Calu3 (cell line): Measurements from ENCODE around the gene AIG1. TPM values are rescaled to one million over a fixed set of nuclear protein-coding genes. Genes with fewer than 3 reads are reported as not detected.

Experiments used
- BruUV-seq: library from RNA; stranded (reverse); fragments of 400-500 nt; replicated peaks from 2 replicates; lab custom pipeline; 2021; lab: Mats Ljungman, UMichigan
- CTCF ChIA-PET: fragments of 300-600 bp; sonication (Branson Sonifier 250); formaldehyde crosslinking; loops from one replicate; lab custom pipeline; 2022; ENCODE audit warnings: antibody characterized with exemption; lab: Charles Lee
- DNase-seq: peaks from one replicate; pipeline ENCODE4 v3.0.0; 2022
- H3K27ac Mint-ChIP-seq: one replicate; pipeline ENCODE4 v1.8.0; 2022; ENCODE audit warnings: mixed read lengths; ENCODE audit not compliant: unreplicated experiment
- H3K27me3 Mint-ChIP-seq: one replicate; pipeline ENCODE4 v1.8.0; 2022; ENCODE audit warnings: mixed read lengths; ENCODE audit not compliant: unreplicated experiment
- H3K36me3 Mint-ChIP-seq: one replicate; pipeline ENCODE4 v1.8.0; 2022; ENCODE audit warnings: mild to moderate bottlenecking, moderate library complexity, mixed read lengths; ENCODE audit not compliant: insufficient read depth, unreplicated experiment
- H3K4me1 Mint-ChIP-seq: one replicate; pipeline ENCODE4 v1.8.0; 2022; ENCODE audit warnings: mild to moderate bottlenecking, low read depth, mixed read lengths; ENCODE audit not compliant: unreplicated experiment
- H3K4me3 Mint-ChIP-seq: one replicate; pipeline ENCODE4 v1.8.0; 2022; ENCODE audit warnings: mild to moderate bottlenecking, low read depth, moderate library complexity, mixed read lengths; ENCODE audit not compliant: unreplicated experiment
- H3K9me3 Mint-ChIP-seq: one replicate; pipeline ENCODE4 v1.8.0; 2022; ENCODE audit warnings: low read depth, mixed read lengths; ENCODE audit not compliant: unreplicated experiment
- intact Hi-C: fragments of 100-400 bp; cut with micrococcal nuclease; formaldehyde crosslinking; loops from one replicate; pipeline ENCODE4 v1.10.0; 2022; ENCODE audit not compliant: unreplicated experiment
- total RNA-seq: library from RNA; stranded (reverse); gene quantifications from 2 replicates; pipeline ENCODE4 v1.2.3, GENCODE V29; 2022
- TF ChIP-seq, protein P1 (sequence below): fragments of 200-600 bp; IDR thresholded peaks from one replicate; pipeline ENCODE4 v1.8.0; 2022; ENCODE audit warnings: antibody characterized with exemption; ENCODE audit not compliant: unreplicated experiment

Gene AIG1
- total RNA-seq, 1 experiment from 2014 or later: 57.2 TPM

DNA sequence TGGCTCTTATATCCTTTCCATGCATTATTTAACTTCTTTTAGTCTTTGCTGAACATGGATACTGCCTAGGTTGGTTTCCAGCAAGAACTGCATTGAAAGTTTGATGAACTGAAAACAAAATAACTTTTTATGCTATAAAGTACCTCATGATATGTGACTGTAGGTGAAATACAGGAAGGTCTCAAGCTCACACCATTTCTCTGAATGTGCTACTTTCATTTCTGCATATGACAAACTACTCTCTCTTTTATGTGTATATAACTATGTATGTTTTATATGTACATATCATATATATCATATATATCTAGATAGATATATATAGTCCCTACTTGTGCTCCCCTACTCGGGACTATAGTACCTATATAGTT is 65.9 kb downstream of the AIG1 start:
- H3K4me3 Mint-ChIP-seq: no peak overlapping the region
- H3K36me3 Mint-ChIP-seq: no peaks in the 10 kb centered on the region
- no peaks in the 10 kb centered on the region for H3K4me1 Mint-ChIP-seq
- no TSS peak for BruUV-seq
- TF ChIP-seq, protein P1, sequence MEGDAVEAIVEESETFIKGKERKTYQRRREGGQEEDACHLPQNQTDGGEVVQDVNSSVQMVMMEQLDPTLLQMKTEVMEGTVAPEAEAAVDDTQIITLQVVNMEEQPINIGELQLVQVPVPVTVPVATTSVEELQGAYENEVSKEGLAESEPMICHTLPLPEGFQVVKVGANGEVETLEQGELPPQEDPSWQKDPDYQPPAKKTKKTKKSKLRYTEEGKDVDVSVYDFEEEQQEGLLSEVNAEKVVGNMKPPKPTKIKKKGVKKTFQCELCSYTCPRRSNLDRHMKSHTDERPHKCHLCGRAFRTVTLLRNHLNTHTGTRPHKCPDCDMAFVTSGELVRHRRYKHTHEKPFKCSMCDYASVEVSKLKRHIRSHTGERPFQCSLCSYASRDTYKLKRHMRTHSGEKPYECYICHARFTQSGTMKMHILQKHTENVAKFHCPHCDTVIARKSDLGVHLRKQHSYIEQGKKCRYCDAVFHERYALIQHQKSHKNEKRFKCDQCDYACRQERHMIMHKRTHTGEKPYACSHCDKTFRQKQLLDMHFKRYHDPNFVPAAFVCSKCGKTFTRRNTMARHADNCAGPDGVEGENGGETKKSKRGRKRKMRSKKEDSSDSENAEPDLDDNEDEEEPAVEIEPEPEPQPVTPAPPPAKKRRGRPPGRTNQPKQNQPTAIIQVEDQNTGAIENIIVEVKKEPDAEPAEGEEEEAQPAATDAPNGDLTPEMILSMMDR: no peak
- no peaks in the 10 kb centered on the region for H3K27me3 Mint-ChIP-seq
- DNase-seq: no peak
- H3K27ac Mint-ChIP-seq: no peak overlapping the region
- intact Hi-C loops: no loop called here
- CTCF ChIA-PET: no interaction called here
- no peaks in the 10 kb centered on the region for H3K9me3 Mint-ChIP-seq

- H3K27me3 Mint-ChIP-seq: no peaks in the 10 kb centered on the region
- no peak for DNase-seq
- BruUV-seq: no TSS peak
- H3K9me3 Mint-ChIP-seq: no peaks in the 10 kb centered on the region
- no peaks in the 10 kb centered on the region for H3K36me3 Mint-ChIP-seq
- intact Hi-C loops: no loop called here
- CTCF ChIA-PET: no interaction called here
- no peak overlapping the region for H3K27ac Mint-ChIP-seq
- H3K4me1 Mint-ChIP-seq: no peaks in the 10 kb centered on the region
- TF ChIP-seq, protein P1: no peak
- H3K4me3 Mint-ChIP-seq: no peak overlapping the region
These were observed 67.4 kb downstream of the AIG1 start for GRCh38 chr6:143127941-143128680.

DNA sequence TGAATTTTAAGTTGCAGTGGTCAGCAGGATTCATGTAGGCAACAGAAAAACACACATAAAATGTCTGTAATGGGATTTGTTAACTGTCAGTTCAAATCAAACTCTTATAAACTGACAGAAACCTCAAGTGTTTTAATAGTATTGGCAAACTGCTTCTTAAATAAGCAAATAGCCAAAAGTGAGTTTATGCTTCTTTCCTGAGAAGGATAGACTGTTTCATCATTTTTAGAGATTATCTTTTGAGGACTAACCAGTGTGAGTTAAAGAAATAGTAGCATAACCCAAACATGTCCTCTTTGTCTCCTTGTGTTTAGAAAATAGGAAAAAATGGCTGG is 68.0 kb downstream of the AIG1 start:
- H3K4me3 Mint-ChIP-seq: no peak overlapping the region

DNA sequence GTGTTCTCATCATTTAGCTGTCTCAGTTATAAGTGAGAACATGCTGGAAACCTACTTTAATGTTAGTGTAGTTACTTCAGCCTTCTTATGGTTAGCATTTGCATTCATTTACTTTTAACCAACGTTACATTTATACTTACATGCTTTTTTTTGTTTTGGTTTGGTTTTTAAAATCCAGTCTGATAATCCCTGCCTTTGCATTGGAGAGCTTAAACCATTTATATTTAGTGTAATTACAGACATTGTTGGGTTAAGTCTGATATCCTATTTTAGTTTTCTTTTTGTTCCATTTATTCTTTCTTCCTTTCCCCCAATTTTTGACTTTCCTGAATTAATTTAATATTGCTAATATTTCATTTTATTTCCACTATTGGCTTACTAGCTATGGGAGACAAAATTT is 70.2 kb downstream of the AIG1 start:
- no peak for DNase-seq
- Mint-ChIP-seq H3K36me3 (no peaks in the 10 kb centered on the region), H3K4me3 (no peak overlapping the region), H3K27ac (no peak overlapping the region), H3K4me1 (no peaks in the 10 kb centered on the region), H3K27me3 (no peaks in the 10 kb centered on the region), H3K9me3 (no peaks in the 10 kb centered on the region)
- TF ChIP-seq, protein P1: no peak
- intact Hi-C loops: no loop called here
- CTCF ChIA-PET: no interaction called here
- BruUV-seq: no TSS peak

More for the DNA sequence above, 68.0 kb downstream of the AIG1 start:
- H3K9me3 Mint-ChIP-seq: no peaks in the 10 kb centered on the region
- no peak overlapping the region for H3K27ac Mint-ChIP-seq
- intact Hi-C loops: no loop called here
- H3K36me3 Mint-ChIP-seq: no peaks in the 10 kb centered on the region
- no peaks in the 10 kb centered on the region for H3K27me3 Mint-ChIP-seq
- H3K4me1 Mint-ChIP-seq: no peaks in the 10 kb centered on the region
- CTCF ChIA-PET: no interaction called here
- TF ChIP-seq, protein P1: no peak
- DNase-seq: no peak
- BruUV-seq: no TSS peak
